GM18511 (cell line): ENCODE data around the gene TRIM49.
"Not testable (repeated sequence)": the region's sequence is repeated elsewhere in the genome, so short reads cannot be mapped to it uniquely, and the experiment has no call there.

Experiments
- ATAC-seq: cut with Tn5 transposase; IDR thresholded peaks from one replicate; pipeline ENCODE4 v1.9.1; 2021; ENCODE audit warnings: mild to moderate bottlenecking, moderate library complexity; ENCODE audit not compliant: unreplicated experiment

The TRIM49 gene

GRCh38 chr11:89808475-89808874 is at the start of gene TRIM49:
TSS of gene TRIM49 (minus strand) at chr11:89808575. CDS start at chr11:89804469, 4,106 bp downstream.
- not testable (repeated sequence) for ATAC-seq

- ATAC-seq, result not testable (repeated sequence)
These were observed 18.3 kb upstream of the TRIM49 start for GRCh38 chr11:89826694-89827093.

- not testable (repeated sequence) for ATAC-seq
These were observed 11.6 kb upstream of the TRIM49 start for GRCh38 chr11:89820008-89820407.

GRCh38 chr11:89813535-89813934 is 5.2 kb upstream of the TRIM49 start:
- ATAC-seq, result not testable (repeated sequence)

GRCh38 chr11:89787506-89788063 is 20.8 kb downstream of the TRIM49 start:
- not testable (repeated sequence) for ATAC-seq

GRCh38 chr11:89785726-89786125 is 22.6 kb downstream of the TRIM49 start:
- ATAC-seq, result not testable (repeated sequence)

- not testable (repeated sequence) for ATAC-seq
These were observed 57.6 kb downstream of the TRIM49 start for GRCh38 chr11:89750822-89751221.
